ENCODE measurements around the gene YJU2. TPM values are rescaled to one million over a fixed set of nuclear protein-coding genes. Genes with fewer than 3 reads are reported as not detected.
"Not testable (repeated sequence)": the region's sequence is repeated elsewhere in the genome, so short reads cannot be mapped to it uniquely, and the experiment has no call there.

Gene YJU2
- total RNA-seq, 4 donors from 2014 or later: 18.5 to 33.0 (median 23.2) TPM

GRCh38 chr19:4210166-4210731 is 36.6 kb upstream of the YJU2 start:
- Histone ChIP-seq H3K4me1 (peaks cover 0 to 9% (median 0%) of the 10 kb centered on the region in 3 donors), H3K27me3 (peaks cover 0 to 59% (median 0%) of the 10 kb centered on the region in 4 donors), H3K4me3 (no peak overlapping the region), H3K9me3 (no peaks in the 10 kb centered on the region), H3K27ac (no peak overlapping the region), H3K36me3 (no peaks in the 10 kb centered on the region)
- intact Hi-C loops (cut with DNase I): no loop called here
- no peak for TF ChIP-seq POLR2A (IDR thresholded peaks at IDR 0.05)
- no peak for TF ChIP-seq CTCF (IDR thresholded peaks at IDR 0.05)
- WGBS, 2 donors: 72 to 87% methylated on average over 11 to 15 of the region's 15 CpGs
- no peak for DNase-seq

GRCh38 chr19:4213116-4213515 is 33.8 kb upstream of the YJU2 start:
- intact Hi-C loops (cut with DNase I): no loop called here
- 62 to 65% methylated on average over 3 of the region's 3 CpGs for WGBS, 2 donors
- Histone ChIP-seq H3K36me3 (no peaks in the 10 kb centered on the region), H3K27me3 (peaks cover 0 to 48% (median 0%) of the 10 kb centered on the region in 4 donors), H3K27ac (no peak overlapping the region), H3K4me1 (peaks cover 0 to 9% (median 0%) of the 10 kb centered on the region in 3 donors), H3K9me3 (no peaks in the 10 kb centered on the region), H3K4me3 (no peak overlapping the region)
- TF ChIP-seq POLR2A (IDR thresholded peaks at IDR 0.05) (no peak), CTCF (IDR thresholded peaks at IDR 0.05) (no peak)
- no peak for DNase-seq

- Histone ChIP-seq H3K4me3 (no peak overlapping the region), H3K4me1 (peaks cover 0 to 3% (median 0%) of the 10 kb centered on the region in 3 donors), H3K27me3 (peaks cover 0 to 22% (median 0%) of the 10 kb centered on the region in 4 donors), H3K9me3 (no peaks in the 10 kb centered on the region), H3K36me3 (no peaks in the 10 kb centered on the region), H3K27ac (no peak overlapping the region)
- no peak for DNase-seq
- WGBS, 2 donors: 47 to 54% methylated on average over 7 to 8 of the region's 10 CpGs
- TF ChIP-seq POLR2A (IDR thresholded peaks at IDR 0.05) (no peak), CTCF (IDR thresholded peaks at IDR 0.05) (no peak)
- intact Hi-C loops (cut with DNase I): no loop called here
Measured at GRCh38 chr19:4215807-4216206, 31.1 kb upstream of the YJU2 start.

GRCh38 chr19:4216846-4217245 is 30.0 kb upstream of the YJU2 start:
- 74 to 75% methylated on average over 6 of the region's 6 CpGs for WGBS, 2 donors
- peaks cover 0 to 15% (median 0%) of the 10 kb centered on the region in 4 donors for H3K27me3 ChIP-seq
- H3K9me3 ChIP-seq: no peaks in the 10 kb centered on the region
- H3K4me3 ChIP-seq: no peak overlapping the region
- DNase-seq: no peak
- no peaks in the 10 kb centered on the region for H3K36me3 ChIP-seq
- peaks cover 0 to 3% (median 0%) of the 10 kb centered on the region in 3 donors for H3K4me1 ChIP-seq
- no peak overlapping the region for H3K27ac ChIP-seq
- TF ChIP-seq POLR2A (IDR thresholded peaks at IDR 0.05) (no peak), CTCF (IDR thresholded peaks at IDR 0.05) (no peak)
- intact Hi-C loops (cut with DNase I): no loop called here

GRCh38 chr19:4217429-4218264 is 29.2 kb upstream of the YJU2 start:
- H3K36me3 ChIP-seq: no peaks in the 10 kb centered on the region
- no peak for DNase-seq
- H3K9me3 ChIP-seq: no peaks in the 10 kb centered on the region
- no peak overlapping the region for H3K27ac ChIP-seq
- WGBS, 2 donors: 91 to 94% methylated on average over 5 to 46 of the region's 81 CpGs
- H3K27me3 ChIP-seq: peaks cover 0 to 7% (median 0%) of the 10 kb centered on the region in 4 donors
- TF ChIP-seq CTCF (IDR thresholded peaks at IDR 0.05) (no peak), POLR2A (IDR thresholded peaks at IDR 0.05) (no peak)
- no peaks in the 10 kb centered on the region for H3K4me1 ChIP-seq
- intact Hi-C loops (cut with DNase I): no loop called here
- H3K4me3 ChIP-seq: no peak overlapping the region

GRCh38 chr19:4218523-4218922 is 28.4 kb upstream of the YJU2 start:
- WGBS, 2 donors: 100% methylated on average over 1 of the region's 1 CpG
- intact Hi-C loops (cut with DNase I); H3K27me3 ChIP-seq; H3K4me3 ChIP-seq; H3K9me3 ChIP-seq; H3K36me3 ChIP-seq; H3K27ac ChIP-seq; DNase-seq; H3K4me1 ChIP-seq: not testable (repeated sequence)
